CD4-positive, alpha-beta T cell treated with Interleukin-15 for 1 hour (primary cell): Measurements from ENCODE around the gene FAAP20.

Experiments
- DNase-seq: peaks from one replicate; pipeline ENCODE4 v3.0.0-alpha.2; 2020

Gene FAAP20

GRCh38 chr1:2229911-2230731 lies 35.5 kb upstream of the FAAP20 start:
- no peak for DNase-seq

- DNase-seq, result peak; percentile 58
Measured at GRCh38 chr1:2229037-2229864, 34.7 kb upstream of the FAAP20 start.

GRCh38 chr1:2228694-2229036 lies 34.1 kb upstream of the FAAP20 start:
- DNase-seq, result no peak

- DNase-seq, result no peak
Measured at GRCh38 chr1:2228157-2228594, 33.6 kb upstream of the FAAP20 start, which contains the start of gene SKI. Gene SKI (plus strand): TSS chr1:2228319. CDS start chr1:2228767, 448 bp downstream.

- peak; percentile 96 for DNase-seq
Measured at GRCh38 chr1:2227346-2228156, 33.0 kb upstream of the FAAP20 start.

GRCh38 chr1:2226525-2227345 lies 32.2 kb upstream of the FAAP20 start:
- DNase-seq, result no peak

- DNase-seq, result no peak
Measured at GRCh38 chr1:2224631-2225428, 30.3 kb upstream of the FAAP20 start.

- no peak for DNase-seq
Measured at GRCh38 chr1:2224170-2224584, 29.6 kb upstream of the FAAP20 start.

- DNase-seq, result no peak
Measured at GRCh38 chr1:2221271-2221670, 26.7 kb upstream of the FAAP20 start.

GRCh38 chr1:2216767-2217058 lies 22.1 kb upstream of the FAAP20 start:
- no peak for DNase-seq

- no peak for DNase-seq
Measured at GRCh38 chr1:2215909-2216766, 21.6 kb upstream of the FAAP20 start.

GRCh38 chr1:2215329-2215728 lies 20.8 kb upstream of the FAAP20 start:
- no peak for DNase-seq

- no peak for DNase-seq
Measured at GRCh38 chr1:2214541-2215241, 20.1 kb upstream of the FAAP20 start.

- no peak for DNase-seq
Measured at GRCh38 chr1:2213576-2214505, 19.3 kb upstream of the FAAP20 start.

- DNase-seq, result peak; percentile 87
Measured at GRCh38 chr1:2212532-2213491, 18.2 kb upstream of the FAAP20 start.

- DNase-seq, result no peak
Measured at GRCh38 chr1:2212274-2212531, 17.6 kb upstream of the FAAP20 start.

- DNase-seq, result no peak
Measured at GRCh38 chr1:2210786-2211185, 16.2 kb upstream of the FAAP20 start.
